B cell (primary cell): ENCODE measurements around the gene UBA1. TPM values are rescaled to one million over a fixed set of nuclear protein-coding genes. Genes with fewer than 3 reads are reported as not detected.

Experiments used
- ATAC-seq: fragments of 200-7000 bp; cut with Tn5 transposase; one replicate; pipeline ENCODE4 v1.10.0; 2021; ENCODE audit warnings: low read depth, mild to moderate bottlenecking, moderate number of reproducible peaks, moderate library complexity
- CTCF ChIA-PET: fragments of 350-600 bp; sonication (Branson Sonifier 250); formaldehyde crosslinking; loops from one replicate; lab custom pipeline; 2021; ENCODE audit warnings: antibody characterized with exemption, inconsistent platforms; lab: Charles Lee
- POLR2A ChIA-PET: fragments of 350-600 bp; sonication (Branson Sonifier 250); formaldehyde crosslinking; loops from one replicate; lab custom pipeline; 2021; ENCODE audit warnings: antibody characterized with exemption; lab: Charles Lee
- DNase-seq: peaks from one replicate; pipeline ENCODE4 v3.0.0; 2013
- H2AFZ ChIP-seq: 2 replicates; pipeline ENCODE4 v1.6.1; 2012; ENCODE audit warnings: mild to moderate bottlenecking, low read depth, low read length; ENCODE audit not compliant: insufficient read depth, poor library complexity, severe bottlenecking
- H3K27ac ChIP-seq, 2 donors: 1 replicate in 1 of 2; 2 replicates in 1 of 2; pipeline ENCODE4 v1.5.1; 2012 to 2013; ENCODE audit warnings: low read length in 2 of 2, mild to moderate bottlenecking in 2 of 2, moderate library complexity in 1 of 2
- H3K27me3 ChIP-seq, 4 experiments: fragments of 200-600 bp in 1 of 4; sonication (generic) in 1 of 4; replicated peaks in 1 of 4; 1 replicate in 2 of 4; 2 replicates in 2 of 4; pipeline versions ENCODE4 v1.6.1 to v1.7.0; 2013 to 2016; ENCODE audit warnings: low read length in 3 of 4, mild to moderate bottlenecking in 2 of 4, mixed read lengths in 1 of 4, moderate library complexity in 1 of 4; ENCODE audit not compliant: insufficient read depth in 4 of 4, control insufficient read depth in 3 of 4; ENCODE audit errors: control extremely low read depth in 1 of 4
- H3K36me3 ChIP-seq, 2 experiments: replicated peaks in 1 of 2; 1 replicate in 1 of 2; 2 replicates in 1 of 2; pipeline versions ENCODE4 v1.6.1 to v1.7.1; 2013; ENCODE audit warnings: low read length in 1 of 2; ENCODE audit not compliant: insufficient read depth in 2 of 2, control insufficient read depth in 1 of 2; ENCODE audit errors: control extremely low read depth in 1 of 2, extremely low read depth in 1 of 2
- H3K4me1 ChIP-seq, 2 donors: fragments of 200-600 bp in 1 of 2; sonication (generic) in 1 of 2; 1 replicate in 1 of 2; 2 replicates in 1 of 2; pipeline versions ENCODE4 v1.5.1 to v1.6.1; 2013 to 2017; ENCODE audit warnings: low read length in 2 of 2; ENCODE audit not compliant: control insufficient read depth in 2 of 2, insufficient read depth in 2 of 2
- H3K4me2 ChIP-seq: replicated peaks from 2 replicates; pipeline ENCODE3; 2012; ENCODE audit warnings: mild to moderate bottlenecking, low read depth, low read length; ENCODE audit not compliant: poor library complexity, severe bottlenecking
- H3K4me3 ChIP-seq, 5 experiments: fragments of 200-600 bp in 1 of 5; sonication (generic) in 1 of 5; 1 replicate in 3 of 5; 2 replicates in 2 of 5; pipeline versions ENCODE4 v1.5.1 to v1.7.0; 2011 to 2016; ENCODE audit warnings: low read length in 4 of 5, mild to moderate bottlenecking in 4 of 5, low read depth in 2 of 5, control low read depth in 1 of 5, moderate library complexity in 1 of 5; ENCODE audit not compliant: insufficient read depth in 1 of 5; ENCODE audit errors: control extremely low read depth in 1 of 5, extremely low read depth in 1 of 5
- H3K79me2 ChIP-seq: fragments of 200-600 bp; sonication (generic); one replicate; pipeline ENCODE4 v1.6.0; 2016; ENCODE audit warnings: low read length; ENCODE audit not compliant: control insufficient read depth, insufficient read depth
- H3K9ac ChIP-seq: fragments of 200-600 bp; sonication (generic); 2 replicates; pipeline ENCODE4 v1.6.1; 2017; ENCODE audit warnings: mild to moderate bottlenecking, low read length, moderate library complexity
- H3K9me3 ChIP-seq, 3 donors: one replicate each; pipeline versions ENCODE4 v1.6.1 to v1.7.1; 2013; ENCODE audit warnings: low read length in 2 of 3; ENCODE audit not compliant: control insufficient read depth in 2 of 3, insufficient read depth in 1 of 3; ENCODE audit errors: control extremely low read depth in 1 of 3
- H4K20me1 ChIP-seq: 2 replicates; pipeline ENCODE4 v1.6.0; 2012; ENCODE audit warnings: mild to moderate bottlenecking, low read length; ENCODE audit not compliant: insufficient read depth, control insufficient read depth, poor library complexity, severe bottlenecking
- H3K27ac Mint-ChIP-seq: one replicate; pipeline ENCODE4 v1.8.0; 2021; ENCODE audit warnings: mixed read lengths
- H3K27me3 Mint-ChIP-seq: one replicate; pipeline ENCODE4 v1.8.0; 2021; ENCODE audit warnings: mixed read lengths
- H3K4me1 Mint-ChIP-seq: one replicate; pipeline ENCODE4 v1.8.0; 2021; ENCODE audit warnings: mixed read lengths
- H3K4me3 Mint-ChIP-seq: one replicate; pipeline ENCODE4 v1.8.0; 2021; ENCODE audit warnings: mixed read lengths
- H3K9me3 Mint-ChIP-seq: one replicate; pipeline ENCODE4 v1.8.0; 2022; ENCODE audit warnings: mixed read lengths; ENCODE audit not compliant: insufficient read depth
- CTCF ChIP-seq: fragments of 200-600 bp; IDR thresholded peaks from one replicate; pipeline ENCODE4 v1.8.0; 2022; ENCODE audit warnings: antibody characterized with exemption, mild to moderate bottlenecking
- EZH2 ChIP-seq: IDR thresholded peaks from 2 replicates; pipeline ENCODE4 v1.6.1; 2012; ENCODE audit warnings: borderline replicate concordance, low read depth, mild to moderate bottlenecking, moderate library complexity, low read length; ENCODE audit not compliant: insufficient read depth, poor library complexity, severe bottlenecking
- WGBS: methylation state at CpG from one replicate; pipeline ENCODE4 v1.1.5; 2013; ENCODE audit warnings: missing lambda C conversion rate; ENCODE audit not compliant: insufficient coverage; 5-methylcytosine and 5-hydroxymethylcytosine counted together
- intact Hi-C: fragments of 100-400 bp; cut with micrococcal nuclease; formaldehyde crosslinking; loops from one replicate; pipeline ENCODE4 v1.10.0; 2022
- polyA plus RNA-seq: library from polyadenylated mRNA; depleted of rRNA; stranded (reverse); fragments of >200 nt; gene quantifications from 2 replicates; pipeline ENCODE4 v1.2.3, GENCODE V29; 2012
- total RNA-seq, 2 donors: library from RNA; stranded (reverse); fragments of 120-200 nt in 1 of 2; gene quantifications; 1 replicate in 1 of 2; 2 replicates in 1 of 2; pipeline versions ENCODE4 v1.2.3 to v1.2.4, GENCODE V29; 2013 to 2022

The UBA1 gene
- total and polyA plus RNA-seq, 2 donors (not counting 1 experiment from before 2014, with no cell fraction given), result 166 to 211 TPM

DNA sequence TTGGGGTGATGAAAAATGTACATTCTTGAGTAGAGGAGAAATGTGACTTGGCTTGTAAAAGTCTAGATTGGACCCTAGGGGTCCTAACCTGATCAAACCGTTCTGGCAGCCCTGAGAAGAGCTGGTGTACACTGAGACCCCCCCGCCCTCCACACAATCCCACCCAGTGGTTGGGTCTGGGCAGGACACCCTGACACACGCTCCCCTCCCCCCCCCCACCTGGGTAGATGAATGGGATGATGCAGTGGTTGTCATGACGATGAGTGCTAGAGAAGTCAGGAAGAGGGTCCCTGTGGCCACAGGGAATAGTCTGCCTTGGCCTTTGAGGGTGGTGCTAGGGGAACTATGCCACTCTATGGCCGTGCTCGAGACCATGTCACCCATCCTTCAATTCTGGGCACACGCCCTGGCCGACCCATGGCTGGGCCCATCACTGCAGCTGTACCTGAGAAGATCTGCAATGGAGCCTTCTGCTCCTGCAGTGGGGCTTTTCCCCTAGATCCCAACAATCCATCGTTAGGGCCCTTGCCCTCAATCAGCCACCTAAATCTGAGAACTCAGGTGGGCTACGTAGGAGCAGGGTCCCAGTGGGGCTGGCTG, 29.2 kb downstream of the UBA1 start:
- Mint-ChIP-seq H3K9me3 (no peaks in the 10 kb centered on the region), H3K4me3 (no peak overlapping the region), H3K4me1 (peaks cover 26% of the 10 kb centered on the region), H3K27me3 (no peaks in the 10 kb centered on the region), H3K27ac (no peak overlapping the region)
- intact Hi-C loops, result no loop called here
- CTCF ChIA-PET, result no interaction called here
- H3K9ac ChIP-seq, result no peak overlapping the region
- peaks cover 19 to 20% of the 10 kb centered on the region in 2 donors for H3K4me1 ChIP-seq
- H3K36me3 ChIP-seq, result peaks cover 0 to 42% of the 10 kb centered on the region in 2 experiments
- WGBS, result 93% methylated on average over 5 of the region's 10 CpGs
- no peak overlapping the region for H3K4me2 ChIP-seq
- H2AFZ ChIP-seq, result no peak overlapping the region
- H3K4me3 ChIP-seq, result no peak overlapping the region
- DNase-seq, result no peak
- H3K27ac ChIP-seq, result no peak overlapping the region
- TF ChIP-seq CTCF (no peak), EZH2 (no peak)
- peaks cover 37% of the 10 kb centered on the region for H4K20me1 ChIP-seq
- no peaks in the 10 kb centered on the region for H3K27me3 ChIP-seq
- no peak for ATAC-seq
- peaks cover 29% of the 10 kb centered on the region for H3K79me2 ChIP-seq
- no peaks in the 10 kb centered on the region for H3K9me3 ChIP-seq
- POLR2A ChIA-PET, result no interaction called here

GRCh38 chrX:47223476-47224250, 30.0 kb downstream of the UBA1 start:
- peaks cover 19 to 20% of the 10 kb centered on the region in 2 donors for H3K4me1 ChIP-seq
- H3K27me3 Mint-ChIP-seq, result no peaks in the 10 kb centered on the region
- peaks cover 37% of the 10 kb centered on the region for H4K20me1 ChIP-seq
- no peaks in the 10 kb centered on the region for H3K9me3 ChIP-seq
- no peak overlapping the region for H2AFZ ChIP-seq
- ATAC-seq, result no peak
- CTCF ChIA-PET, result no interaction called here
- POLR2A ChIA-PET, result no interaction called here
- H3K4me3 Mint-ChIP-seq, result no peak overlapping the region
- H3K36me3 ChIP-seq, result peaks cover 0 to 42% of the 10 kb centered on the region in 2 experiments
- DNase-seq, result no peak
- WGBS, result 93% methylated on average over 6 of the region's 13 CpGs
- H3K4me1 Mint-ChIP-seq, result peaks cover 26% of the 10 kb centered on the region
- intact Hi-C loops, result no loop called here
- no peaks in the 10 kb centered on the region for H3K27me3 ChIP-seq
- H3K4me3 ChIP-seq, result no peak overlapping the region
- no peak overlapping the region for H3K27ac Mint-ChIP-seq
- no peak overlapping the region for H3K27ac ChIP-seq
- H3K4me2 ChIP-seq, result no peak overlapping the region
- peaks cover 28% of the 10 kb centered on the region for H3K79me2 ChIP-seq
- TF ChIP-seq EZH2 (no peak), CTCF (no peak)
- H3K9me3 Mint-ChIP-seq, result no peaks in the 10 kb centered on the region
- H3K9ac ChIP-seq, result no peak overlapping the region
